Measurements from ENCODE around the gene OGG1. TPM values are rescaled to one million over a fixed set of nuclear protein-coding genes. Genes with fewer than 3 reads are reported as not detected.

OGG1 gene
- total and polyA plus RNA-seq, 9 of the 15 experiments (the other 6 are each of a cell fraction or from before 2014, with no cell fraction given), result 6.6 to 33.0 (median 24.4) TPM

DNA sequence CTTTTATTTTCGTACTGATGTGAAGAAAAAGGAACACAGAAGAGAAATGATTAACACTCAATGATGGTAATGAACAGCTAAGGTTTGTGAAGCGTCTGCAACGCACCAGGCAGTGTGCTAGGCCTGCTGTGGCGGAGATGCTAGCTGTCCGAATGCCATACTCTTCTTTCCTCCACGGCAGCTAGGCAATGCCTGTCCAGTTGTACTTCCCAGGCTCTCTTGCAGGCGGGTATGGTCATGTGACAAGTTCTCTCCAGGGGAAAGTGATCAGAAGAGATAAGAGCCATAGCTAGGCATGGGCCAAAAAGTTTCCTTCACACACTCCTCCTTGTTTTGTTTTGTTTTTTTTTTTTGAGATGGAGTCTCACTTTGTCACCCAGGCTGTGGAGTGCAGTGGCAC is 35.9 kb downstream of the OGG1 start:
- CTCF ChIA-PET (ENCODE audit: low intra/inter-chr PET ratio), result interaction anchor here (0.6 kb wide), 1 partner anchor 496 kb away, joined by 3 read pairs; no protein-coding TSS in a partner anchor
- FAIRE-seq (peak; percentile 70), DNase-seq (ENCODE audit: extremely low read depth in 1 of 4, low spot score in 3 of 4) (peak; percentile 58 to 67 (median 62)), ATAC-seq (peak; percentile 65)
- Histone ChIP-seq H3K4me1 (replicated peaks in 1 of 2; ENCODE audit: control insufficient read depth in 2 of 2, insufficient read depth in 2 of 2, low read length in 2 of 2) (peaks cover 33 to 37% of the 10 kb centered on the region in 2 experiments), H3K9me1 (ENCODE audit: control insufficient read depth, insufficient read depth, low read length) (no peaks in the 10 kb centered on the region), H3K79me2 (ENCODE audit: control insufficient read depth, insufficient read depth, low read length) (peaks cover 4% of the 10 kb centered on the region; the same call in 1 of the 3 replicates), H3K27me3 (ENCODE audit: control insufficient read depth in 2 of 2, insufficient read depth in 2 of 2, low read length in 2 of 2) (no peaks in the 10 kb centered on the region), H3K4me2 (ENCODE audit: insufficient read depth, low read length) (peak overlapping the region; percentile 28; the same call in 1 of the 2 replicates), H3K36me3 (ENCODE audit: control insufficient read depth, insufficient read depth, low read length) (peaks cover 74% of the 10 kb centered on the region), H3K9ac (ENCODE audit: insufficient read depth in 1 of 2, low read depth in 2 of 2, low read length in 2 of 2) (peak overlapping the region; percentile 1 to 73; a peak in 1 of 4 replicates), H3K4me3 (no peak overlapping the region), H4K20me1 (replicated peaks; ENCODE audit: control insufficient read depth, insufficient read depth, low read length) (no peaks in the 10 kb centered on the region), H3K27ac (ENCODE audit: extremely low read depth, low read depth, low read length) (peak overlapping the region; percentile 0; the same call in 2 of the 3 replicates), H2AFZ (ENCODE audit: low read depth, low read length) (no peak overlapping the region), H3K9me3 (replicated peaks; ENCODE audit: control insufficient read depth, insufficient read depth, low read depth, low read length) (no peaks in the 10 kb centered on the region)
- POLR2A ChIA-PET, result interaction anchor here (0.7 to 2.0 kb wide), 4 partner anchors 8 to 28 kb away, joined by 3 to 12 read pairs (median 4); no protein-coding TSS in a partner anchor
- in situ Hi-C loops (cut with MboI), result no loop called here
- intact Hi-C loops (cut with micrococcal nuclease), result no loop called here
- BruUV-seq (replicated peaks), result no TSS peak
- 58% methylated on average over 7 of the region's 7 CpGs for WGBS (ENCODE audit: insufficient coverage, low coverage, missing lambda C conversion rate)
- no peak for TF ChIP-seq GTF2F1 (IDR thresholded peaks at IDR 0.05; ENCODE audit: low read depth, low read length)
- TF ChIP-seq ZFX (CRISPR knock-in tag; IDR thresholded peaks at IDR 0.05), result no peak; the same call in 1 of the 2 replicates
- TF ChIP-seq HMGN3 (IDR thresholded peaks at IDR 0.05; ENCODE audit: borderline replicate concordance, extremely low read depth, insufficient read length, low read depth, low read length), result no peak
- TF ChIP-seq U2AF1 (optimal IDR thresholded peaks at IDR 0.05; ENCODE audit: low read depth, low read length), result no peak
- no peak for TF ChIP-seq TBP (optimal IDR thresholded peaks at IDR 0.05; ENCODE audit: low read depth, low read length)
- TF ChIP-seq ZKSCAN8 (CRISPR knock-in tag; IDR thresholded peaks at IDR 0.05), result no peak
- no peak; the same call in 1 of the 2 replicates for TF ChIP-seq ZNF644 (tag; IDR thresholded peaks at IDR 0.05; ENCODE audit: low read depth)
- TF ChIP-seq, protein P1, sequence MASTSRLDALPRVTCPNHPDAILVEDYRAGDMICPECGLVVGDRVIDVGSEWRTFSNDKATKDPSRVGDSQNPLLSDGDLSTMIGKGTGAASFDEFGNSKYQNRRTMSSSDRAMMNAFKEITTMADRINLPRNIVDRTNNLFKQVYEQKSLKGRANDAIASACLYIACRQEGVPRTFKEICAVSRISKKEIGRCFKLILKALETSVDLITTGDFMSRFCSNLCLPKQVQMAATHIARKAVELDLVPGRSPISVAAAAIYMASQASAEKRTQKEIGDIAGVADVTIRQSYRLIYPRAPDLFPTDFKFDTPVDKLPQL (IDR thresholded peaks at IDR 0.05; ENCODE audit: extremely low read depth, insufficient read length), result no peak
- TF ChIP-seq, protein P2, sequence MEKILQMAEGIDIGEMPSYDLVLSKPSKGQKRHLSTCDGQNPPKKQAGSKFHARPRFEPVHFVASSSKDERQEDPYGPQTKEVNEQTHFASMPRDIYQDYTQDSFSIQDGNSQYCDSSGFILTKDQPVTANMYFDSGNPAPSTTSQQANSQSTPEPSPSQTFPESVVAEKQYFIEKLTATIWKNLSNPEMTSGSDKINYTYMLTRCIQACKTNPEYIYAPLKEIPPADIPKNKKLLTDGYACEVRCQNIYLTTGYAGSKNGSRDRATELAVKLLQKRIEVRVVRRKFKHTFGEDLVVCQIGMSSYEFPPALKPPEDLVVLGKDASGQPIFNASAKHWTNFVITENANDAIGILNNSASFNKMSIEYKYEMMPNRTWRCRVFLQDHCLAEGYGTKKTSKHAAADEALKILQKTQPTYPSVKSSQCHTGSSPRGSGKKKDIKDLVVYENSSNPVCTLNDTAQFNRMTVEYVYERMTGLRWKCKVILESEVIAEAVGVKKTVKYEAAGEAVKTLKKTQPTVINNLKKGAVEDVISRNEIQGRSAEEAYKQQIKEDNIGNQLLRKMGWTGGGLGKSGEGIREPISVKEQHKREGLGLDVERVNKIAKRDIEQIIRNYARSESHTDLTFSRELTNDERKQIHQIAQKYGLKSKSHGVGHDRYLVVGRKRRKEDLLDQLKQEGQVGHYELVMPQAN (IDR thresholded peaks at IDR 0.05; ENCODE audit: borderline replicate concordance), result no peak
- TF ChIP-seq ZNF696 (CRISPR knock-in tag; conservative IDR thresholded peaks at IDR 0.05), result no peak
- no peak for TF ChIP-seq ZSCAN29 (IDR thresholded peaks at IDR 0.05)
- TF ChIP-seq ZNF445 (CRISPR knock-in tag; IDR thresholded peaks at IDR 0.05; ENCODE audit: low read depth), result no peak
- TF ChIP-seq LEF1 (IDR thresholded peaks at IDR 0.05), result no peak
- TF ChIP-seq NFRKB (IDR thresholded peaks at IDR 0.05; ENCODE audit: low read depth), result no peak
- no peak for TF ChIP-seq SIRT6 (IDR thresholded peaks at IDR 0.05; ENCODE audit: low read depth, low read length)
- TF ChIP-seq ZNF584 (CRISPR knock-in tag; IDR thresholded peaks at IDR 0.05; ENCODE audit: low read depth), result no peak
- TF ChIP-seq ZNF717 (CRISPR knock-in tag; IDR thresholded peaks at IDR 0.05), result no peak
- TF ChIP-seq, protein P3, sequence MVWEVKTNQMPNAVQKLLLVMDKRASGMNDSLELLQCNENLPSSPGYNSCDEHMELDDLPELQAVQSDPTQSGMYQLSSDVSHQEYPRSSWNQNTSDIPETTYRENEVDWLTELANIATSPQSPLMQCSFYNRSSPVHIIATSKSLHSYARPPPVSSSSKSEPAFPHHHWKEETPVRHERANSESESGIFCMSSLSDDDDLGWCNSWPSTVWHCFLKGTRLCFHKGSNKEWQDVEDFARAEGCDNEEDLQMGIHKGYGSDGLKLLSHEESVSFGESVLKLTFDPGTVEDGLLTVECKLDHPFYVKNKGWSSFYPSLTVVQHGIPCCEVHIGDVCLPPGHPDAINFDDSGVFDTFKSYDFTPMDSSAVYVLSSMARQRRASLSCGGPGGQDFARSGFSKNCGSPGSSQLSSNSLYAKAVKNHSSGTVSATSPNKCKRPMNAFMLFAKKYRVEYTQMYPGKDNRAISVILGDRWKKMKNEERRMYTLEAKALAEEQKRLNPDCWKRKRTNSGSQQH (CRISPR knock-in tag; IDR thresholded peaks at IDR 0.05), result no peak
- TF ChIP-seq CXXC5 (CRISPR knock-in tag; IDR thresholded peaks at IDR 0.05), result peak; percentile 35; the same call in 1 of the 2 replicates
